ENCODE results near the gene A2ML1.
A peak's percentile ranks its signal among the peaks of the same experiment; 100 is the strongest.

The A2ML1 gene

GRCh38 chr12:8822298-8822697 is at the start of gene A2ML1:
Gene A2ML1 (plus strand): TSS chr12:8822621. CDS start chr12:8822652, 31 bp downstream.
- H3K4me3 ChIP-seq (ENCODE audit: control insufficient read depth, low read depth, low read length) = no peak within 1 kb of the TSS
- TF ChIP-seq CTCF (conservative IDR thresholded peaks at IDR 0.05; ENCODE audit: control insufficient read depth, insufficient read depth, low read depth, low read length) = no peak
- no peak for DNase-seq (ENCODE audit: low read depth)

GRCh38 chr12:8773461-8773860 is 49.0 kb upstream of the A2ML1 start:
- no peak for TF ChIP-seq CTCF (conservative IDR thresholded peaks at IDR 0.05; ENCODE audit: control insufficient read depth, insufficient read depth, low read depth, low read length)
- no peak overlapping the region for H3K4me3 ChIP-seq (ENCODE audit: control insufficient read depth, low read depth, low read length)
- DNase-seq (ENCODE audit: low read depth) = no peak

- TF ChIP-seq CTCF (conservative IDR thresholded peaks at IDR 0.05; ENCODE audit: control insufficient read depth, insufficient read depth, low read depth, low read length) = no peak
- H3K4me3 ChIP-seq (ENCODE audit: control insufficient read depth, low read depth, low read length) = no peak overlapping the region
- DNase-seq (ENCODE audit: low read depth) = no peak
These were observed 43.1 kb upstream of the A2ML1 start for GRCh38 chr12:8779281-8779680.

- no peak overlapping the region for H3K4me3 ChIP-seq (ENCODE audit: control insufficient read depth, low read depth, low read length)
- TF ChIP-seq CTCF (conservative IDR thresholded peaks at IDR 0.05; ENCODE audit: control insufficient read depth, insufficient read depth, low read depth, low read length) = no peak
- DNase-seq (ENCODE audit: low read depth) = no peak
These were observed 42.6 kb upstream of the A2ML1 start for GRCh38 chr12:8779862-8780261.

- DNase-seq (ENCODE audit: low read depth) = peak; percentile 42
- peak; percentile 40 for TF ChIP-seq CTCF (conservative IDR thresholded peaks at IDR 0.05; ENCODE audit: control insufficient read depth, insufficient read depth, low read depth, low read length)
These were observed 42.0 kb upstream of the A2ML1 start for GRCh38 chr12:8780389-8780788.

GRCh38 chr12:8781381-8782127 is 40.9 kb upstream of the A2ML1 start:
- no peak for DNase-seq (ENCODE audit: low read depth)
- TF ChIP-seq CTCF (conservative IDR thresholded peaks at IDR 0.05; ENCODE audit: control insufficient read depth, insufficient read depth, low read depth, low read length) = no peak
- H3K4me3 ChIP-seq (ENCODE audit: control insufficient read depth, low read depth, low read length) = no peak overlapping the region

More at GRCh38 chr12:8780389-8780788, 42.0 kb upstream of the A2ML1 start:
- no peak overlapping the region for H3K4me3 ChIP-seq (ENCODE audit: control insufficient read depth, low read depth, low read length)
